ENCODE results near the gene CADPS. TPM values are rescaled to one million over a fixed set of nuclear protein-coding genes. Genes with fewer than 3 reads are reported as not detected.

Gene CADPS
- total RNA-seq, 1 experiment from 2014 or later, result not detected

DNA sequence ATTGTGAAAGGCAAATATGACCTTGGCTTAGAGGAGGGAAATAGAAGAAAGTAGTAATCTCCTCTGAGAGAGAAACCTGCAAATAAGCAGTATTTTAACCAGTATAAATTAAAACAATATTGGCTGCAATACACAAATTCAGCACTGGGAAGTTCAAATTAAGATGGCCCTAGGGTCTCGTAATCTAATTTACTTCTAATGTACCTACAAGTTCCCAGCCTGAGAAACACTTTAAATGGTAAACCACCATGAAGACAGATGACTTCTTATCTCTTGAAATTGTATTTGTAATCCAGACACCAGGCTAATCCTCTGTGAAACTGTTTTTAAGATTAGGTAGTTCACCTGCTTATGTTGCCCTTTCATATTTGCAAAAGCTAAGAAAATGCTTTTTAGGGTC is 199.7 kb downstream of the CADPS start:
- Histone ChIP-seq H4K20me1 (ENCODE audit: low read length) (no peaks in the 10 kb centered on the region), H3K4me3 (ENCODE audit: low read length) (no peak overlapping the region), H3K79me2 (ENCODE audit: low read length) (no peaks in the 10 kb centered on the region), H3K4me1 (ENCODE audit: insufficient read depth, low read length) (no peaks in the 10 kb centered on the region), H3K27ac (ENCODE audit: low read length) (no peak overlapping the region), H3K9me3 (ENCODE audit: low read length) (no peaks in the 10 kb centered on the region), H2AFZ (ENCODE audit: low read length) (no peak overlapping the region), H3K4me2 (ENCODE audit: low read length) (no peak overlapping the region), H3F3A (ENCODE audit: low read length, unreplicated experiment) (no peaks in the 10 kb centered on the region), H3K9ac (ENCODE audit: low read length) (no peak overlapping the region), H3K27me3 (ENCODE audit: low read length) (no peaks in the 10 kb centered on the region), H3K36me3 (ENCODE audit: low read depth, low read length) (no peaks in the 10 kb centered on the region), H3K9me2 (replicated peaks; ENCODE audit: low read length) (no peaks in the 10 kb centered on the region)
- POLR2A ChIA-PET (ENCODE audit: unreplicated experiment), result no interaction called here
- CTCF ChIA-PET, result no interaction called here
- no peak for TF ChIP-seq EZH2phosphoT487 (IDR thresholded peaks at IDR 0.05; ENCODE audit: borderline replicate concordance, low read length)
- TF ChIP-seq, protein P1, sequence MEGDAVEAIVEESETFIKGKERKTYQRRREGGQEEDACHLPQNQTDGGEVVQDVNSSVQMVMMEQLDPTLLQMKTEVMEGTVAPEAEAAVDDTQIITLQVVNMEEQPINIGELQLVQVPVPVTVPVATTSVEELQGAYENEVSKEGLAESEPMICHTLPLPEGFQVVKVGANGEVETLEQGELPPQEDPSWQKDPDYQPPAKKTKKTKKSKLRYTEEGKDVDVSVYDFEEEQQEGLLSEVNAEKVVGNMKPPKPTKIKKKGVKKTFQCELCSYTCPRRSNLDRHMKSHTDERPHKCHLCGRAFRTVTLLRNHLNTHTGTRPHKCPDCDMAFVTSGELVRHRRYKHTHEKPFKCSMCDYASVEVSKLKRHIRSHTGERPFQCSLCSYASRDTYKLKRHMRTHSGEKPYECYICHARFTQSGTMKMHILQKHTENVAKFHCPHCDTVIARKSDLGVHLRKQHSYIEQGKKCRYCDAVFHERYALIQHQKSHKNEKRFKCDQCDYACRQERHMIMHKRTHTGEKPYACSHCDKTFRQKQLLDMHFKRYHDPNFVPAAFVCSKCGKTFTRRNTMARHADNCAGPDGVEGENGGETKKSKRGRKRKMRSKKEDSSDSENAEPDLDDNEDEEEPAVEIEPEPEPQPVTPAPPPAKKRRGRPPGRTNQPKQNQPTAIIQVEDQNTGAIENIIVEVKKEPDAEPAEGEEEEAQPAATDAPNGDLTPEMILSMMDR (conservative IDR thresholded peaks at IDR 0.05; ENCODE audit: low read depth, low read length), result no peak
- no peak for TF ChIP-seq EZH2 (IDR thresholded peaks at IDR 0.05; ENCODE audit: low read length, unreplicated experiment)
- DNase-seq (no peak), ATAC-seq (no peak)
- intact Hi-C loops (cut with micrococcal nuclease), result no loop called here
- BruUV-seq (replicated peaks), result no TSS peak

DNA sequence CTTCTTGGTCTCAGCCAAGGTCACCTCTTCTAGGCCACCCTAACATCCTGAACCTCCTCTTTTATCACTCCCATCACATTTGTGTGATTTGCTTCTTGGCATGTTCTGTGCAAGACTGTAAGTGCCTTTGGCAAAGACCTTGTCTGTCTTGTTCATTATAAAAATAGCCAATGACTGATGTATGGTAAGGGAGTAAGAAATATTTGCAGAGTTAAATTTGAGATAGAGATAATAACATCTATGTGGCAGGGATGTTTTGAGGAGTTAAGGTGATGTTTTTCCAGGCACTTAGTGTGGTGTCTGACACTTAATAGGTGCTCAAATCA is 202.3 kb downstream of the CADPS start:
- Histone ChIP-seq H3F3A (ENCODE audit: low read length, unreplicated experiment) (no peaks in the 10 kb centered on the region), H3K9me2 (replicated peaks; ENCODE audit: low read length) (no peaks in the 10 kb centered on the region), H3K4me2 (ENCODE audit: low read length) (no peak overlapping the region), H3K27me3 (ENCODE audit: low read length) (no peaks in the 10 kb centered on the region), H3K4me1 (ENCODE audit: insufficient read depth, low read length) (no peaks in the 10 kb centered on the region), H4K20me1 (ENCODE audit: low read length) (no peaks in the 10 kb centered on the region), H3K36me3 (ENCODE audit: low read depth, low read length) (no peaks in the 10 kb centered on the region), H3K79me2 (ENCODE audit: low read length) (no peaks in the 10 kb centered on the region), H3K4me3 (ENCODE audit: low read length) (no peak overlapping the region), H3K27ac (ENCODE audit: low read length) (no peak overlapping the region), H2AFZ (ENCODE audit: low read length) (no peak overlapping the region), H3K9ac (ENCODE audit: low read length) (no peak overlapping the region), H3K9me3 (ENCODE audit: low read length) (no peaks in the 10 kb centered on the region)
- ChIA-PET CTCF (no interaction called here), POLR2A (ENCODE audit: unreplicated experiment) (no interaction called here)
- DNase-seq (no peak), ATAC-seq (no peak)
- no TSS peak for BruUV-seq (replicated peaks)
- no peak for TF ChIP-seq EZH2phosphoT487 (IDR thresholded peaks at IDR 0.05; ENCODE audit: borderline replicate concordance, low read length)
- TF ChIP-seq, protein P1 (conservative IDR thresholded peaks at IDR 0.05; ENCODE audit: low read depth, low read length), result no peak
- no peak for TF ChIP-seq EZH2 (IDR thresholded peaks at IDR 0.05; ENCODE audit: low read length, unreplicated experiment)
- intact Hi-C loops (cut with micrococcal nuclease), result no loop called here

- H4K20me1 ChIP-seq (ENCODE audit: low read length), result no peaks in the 10 kb centered on the region
- no peak overlapping the region for H3K9ac ChIP-seq (ENCODE audit: low read length)
- no peaks in the 10 kb centered on the region for H3F3A ChIP-seq (ENCODE audit: low read length, unreplicated experiment)
- no peaks in the 10 kb centered on the region for H3K9me2 ChIP-seq (replicated peaks; ENCODE audit: low read length)
- H2AFZ ChIP-seq (ENCODE audit: low read length), result no peak overlapping the region
- H3K9me3 ChIP-seq (ENCODE audit: low read length), result no peaks in the 10 kb centered on the region
- ATAC-seq, result no peak
- POLR2A ChIA-PET (ENCODE audit: unreplicated experiment), result no interaction called here
- H3K4me2 ChIP-seq (ENCODE audit: low read length), result no peak overlapping the region
- H3K36me3 ChIP-seq (ENCODE audit: low read depth, low read length), result no peaks in the 10 kb centered on the region
- intact Hi-C loops (cut with micrococcal nuclease), result no loop called here
- DNase-seq, result no peak
- CTCF ChIA-PET, result no interaction called here
- H3K79me2 ChIP-seq (ENCODE audit: low read length), result no peaks in the 10 kb centered on the region
- H3K27me3 ChIP-seq (ENCODE audit: low read length), result no peaks in the 10 kb centered on the region
- TF ChIP-seq EZH2 (IDR thresholded peaks at IDR 0.05; ENCODE audit: low read length, unreplicated experiment) (no peak), EZH2phosphoT487 (IDR thresholded peaks at IDR 0.05; ENCODE audit: borderline replicate concordance, low read length) (no peak)
- BruUV-seq (replicated peaks), result no TSS peak
- H3K4me1 ChIP-seq (ENCODE audit: insufficient read depth, low read length), result no peaks in the 10 kb centered on the region
- no peak overlapping the region for H3K4me3 ChIP-seq (ENCODE audit: low read length)
- H3K27ac ChIP-seq (ENCODE audit: low read length), result no peak overlapping the region
Measured at GRCh38 chr3:62672270-62672987, 202.8 kb downstream of the CADPS start.
